Measurements from ENCODE around the gene PROCA1.

DNA sequence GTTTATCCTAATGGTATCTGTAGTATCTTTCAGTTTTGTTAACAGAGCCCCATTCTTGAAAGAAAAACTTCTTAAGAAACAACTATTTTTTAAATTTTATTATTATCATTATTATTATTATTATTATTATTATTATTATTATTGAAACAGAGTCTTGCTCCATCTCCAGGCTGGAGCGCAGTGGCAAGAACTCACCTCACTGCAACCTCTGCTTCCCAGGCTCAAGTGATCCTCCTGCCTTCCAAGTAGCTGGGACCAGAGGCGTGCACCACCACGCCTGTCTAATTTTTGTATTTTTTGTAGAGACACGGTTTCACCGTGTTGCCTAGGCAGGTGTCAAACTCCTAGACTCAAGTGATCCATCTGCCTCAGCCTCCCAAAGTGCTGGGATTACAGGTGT lies 26.3 kb downstream of the PROCA1 start:
- TF ChIP-seq, protein P1, sequence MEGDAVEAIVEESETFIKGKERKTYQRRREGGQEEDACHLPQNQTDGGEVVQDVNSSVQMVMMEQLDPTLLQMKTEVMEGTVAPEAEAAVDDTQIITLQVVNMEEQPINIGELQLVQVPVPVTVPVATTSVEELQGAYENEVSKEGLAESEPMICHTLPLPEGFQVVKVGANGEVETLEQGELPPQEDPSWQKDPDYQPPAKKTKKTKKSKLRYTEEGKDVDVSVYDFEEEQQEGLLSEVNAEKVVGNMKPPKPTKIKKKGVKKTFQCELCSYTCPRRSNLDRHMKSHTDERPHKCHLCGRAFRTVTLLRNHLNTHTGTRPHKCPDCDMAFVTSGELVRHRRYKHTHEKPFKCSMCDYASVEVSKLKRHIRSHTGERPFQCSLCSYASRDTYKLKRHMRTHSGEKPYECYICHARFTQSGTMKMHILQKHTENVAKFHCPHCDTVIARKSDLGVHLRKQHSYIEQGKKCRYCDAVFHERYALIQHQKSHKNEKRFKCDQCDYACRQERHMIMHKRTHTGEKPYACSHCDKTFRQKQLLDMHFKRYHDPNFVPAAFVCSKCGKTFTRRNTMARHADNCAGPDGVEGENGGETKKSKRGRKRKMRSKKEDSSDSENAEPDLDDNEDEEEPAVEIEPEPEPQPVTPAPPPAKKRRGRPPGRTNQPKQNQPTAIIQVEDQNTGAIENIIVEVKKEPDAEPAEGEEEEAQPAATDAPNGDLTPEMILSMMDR (IDR thresholded peaks at IDR 0.05): no peak
- TF ChIP-seq EP300 (IDR thresholded peaks at IDR 0.05) (no peak), POLR2A (IDR thresholded peaks at IDR 0.05) (no peak), POLR2AphosphoS5 (IDR thresholded peaks at IDR 0.05) (no peak)
